ENCODE results near the gene ST7. TPM values are rescaled to one million over a fixed set of nuclear protein-coding genes. Genes with fewer than 3 reads are reported as not detected.

ST7 gene
- total RNA-seq, 1 donor: 19.9 TPM

DNA sequence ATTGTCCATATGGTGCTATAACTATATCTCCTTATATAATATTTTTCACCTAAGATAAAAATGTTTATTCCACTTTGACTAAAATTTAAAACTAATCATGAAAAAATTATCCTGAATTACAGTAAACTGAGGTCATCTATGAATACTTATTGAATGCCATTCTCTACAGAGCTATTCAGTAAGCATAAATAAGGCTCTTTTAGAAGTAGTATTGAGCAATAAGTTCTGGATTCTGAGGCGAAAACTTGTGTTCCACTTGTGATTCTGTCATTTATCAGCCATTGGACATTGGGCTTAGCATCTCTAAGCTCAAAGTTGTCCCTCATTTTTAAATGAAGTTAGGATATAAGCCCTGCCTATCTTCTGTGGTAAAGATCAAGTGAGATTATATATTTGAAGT is 238.8 kb downstream of the ST7 start:
- H3K4me1 ChIP-seq (ENCODE audit: insufficient read depth, low read length): peaks cover 31% of the 10 kb centered on the region
- TF ChIP-seq, protein P1, sequence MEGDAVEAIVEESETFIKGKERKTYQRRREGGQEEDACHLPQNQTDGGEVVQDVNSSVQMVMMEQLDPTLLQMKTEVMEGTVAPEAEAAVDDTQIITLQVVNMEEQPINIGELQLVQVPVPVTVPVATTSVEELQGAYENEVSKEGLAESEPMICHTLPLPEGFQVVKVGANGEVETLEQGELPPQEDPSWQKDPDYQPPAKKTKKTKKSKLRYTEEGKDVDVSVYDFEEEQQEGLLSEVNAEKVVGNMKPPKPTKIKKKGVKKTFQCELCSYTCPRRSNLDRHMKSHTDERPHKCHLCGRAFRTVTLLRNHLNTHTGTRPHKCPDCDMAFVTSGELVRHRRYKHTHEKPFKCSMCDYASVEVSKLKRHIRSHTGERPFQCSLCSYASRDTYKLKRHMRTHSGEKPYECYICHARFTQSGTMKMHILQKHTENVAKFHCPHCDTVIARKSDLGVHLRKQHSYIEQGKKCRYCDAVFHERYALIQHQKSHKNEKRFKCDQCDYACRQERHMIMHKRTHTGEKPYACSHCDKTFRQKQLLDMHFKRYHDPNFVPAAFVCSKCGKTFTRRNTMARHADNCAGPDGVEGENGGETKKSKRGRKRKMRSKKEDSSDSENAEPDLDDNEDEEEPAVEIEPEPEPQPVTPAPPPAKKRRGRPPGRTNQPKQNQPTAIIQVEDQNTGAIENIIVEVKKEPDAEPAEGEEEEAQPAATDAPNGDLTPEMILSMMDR (IDR thresholded peaks at IDR 0.05; ENCODE audit: extremely low read depth, low read depth, low read length): no peak
- no peaks in the 10 kb centered on the region for H3K79me2 ChIP-seq (ENCODE audit: insufficient read depth, low read length)
- no peaks in the 10 kb centered on the region for H4K20me1 ChIP-seq (ENCODE audit: insufficient read depth, low read length)
- H2AFZ ChIP-seq (ENCODE audit: low read length): no peak overlapping the region
- no peaks in the 10 kb centered on the region for H3K27me3 ChIP-seq (ENCODE audit: insufficient read depth, low read length)
- H3K9me3 ChIP-seq (ENCODE audit: low read depth, low read length): no peaks in the 10 kb centered on the region
- no peak for DNase-seq (ENCODE audit: insufficient read length, low spot score, missing footprints)
- H3K4me3 ChIP-seq (ENCODE audit: insufficient read depth, low read length): no peak overlapping the region
- H3K4me2 ChIP-seq (ENCODE audit: insufficient read depth, low read length): no peak overlapping the region
- H3K36me3 ChIP-seq (ENCODE audit: insufficient read depth, low read length): no peaks in the 10 kb centered on the region
- H3K27ac ChIP-seq (ENCODE audit: low read depth, low read length): no peak overlapping the region

DNA sequence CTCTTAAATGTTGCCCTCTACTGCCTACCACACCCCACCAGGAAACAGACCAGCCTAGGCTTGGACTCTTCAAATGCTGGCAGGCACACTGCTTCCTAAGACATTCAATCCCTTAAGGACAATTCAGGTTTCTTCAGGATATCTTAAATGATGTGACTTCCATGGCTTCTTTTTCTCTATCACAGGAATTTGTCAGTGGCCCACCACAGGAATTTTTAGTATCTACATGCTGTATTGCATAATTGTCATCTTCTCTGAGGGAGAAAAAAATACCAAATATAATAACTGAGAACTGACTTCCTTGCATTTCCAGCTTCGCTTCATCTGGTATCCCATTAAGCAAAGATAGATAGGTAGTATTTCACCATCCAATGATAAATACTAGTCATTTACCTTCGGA is 240.3 kb downstream of the ST7 start:
- H3K4me3 ChIP-seq (ENCODE audit: insufficient read depth, low read length): no peak overlapping the region
- H4K20me1 ChIP-seq (ENCODE audit: insufficient read depth, low read length): no peaks in the 10 kb centered on the region
- H3K27ac ChIP-seq (ENCODE audit: low read depth, low read length): no peak overlapping the region
- no peaks in the 10 kb centered on the region for H3K9me3 ChIP-seq (ENCODE audit: low read depth, low read length)
- peaks cover 3% of the 10 kb centered on the region for H3K36me3 ChIP-seq (ENCODE audit: insufficient read depth, low read length)
- no peak for DNase-seq (ENCODE audit: insufficient read length, low spot score, missing footprints)
- no peaks in the 10 kb centered on the region for H3K79me2 ChIP-seq (ENCODE audit: insufficient read depth, low read length)
- H2AFZ ChIP-seq (ENCODE audit: low read length): no peak overlapping the region
- H3K27me3 ChIP-seq (ENCODE audit: insufficient read depth, low read length): no peaks in the 10 kb centered on the region
- TF ChIP-seq, protein P1 (IDR thresholded peaks at IDR 0.05; ENCODE audit: extremely low read depth, low read depth, low read length): no peak
- H3K4me2 ChIP-seq (ENCODE audit: insufficient read depth, low read length): no peak overlapping the region
- peaks cover 27% of the 10 kb centered on the region for H3K4me1 ChIP-seq (ENCODE audit: insufficient read depth, low read length)

DNA sequence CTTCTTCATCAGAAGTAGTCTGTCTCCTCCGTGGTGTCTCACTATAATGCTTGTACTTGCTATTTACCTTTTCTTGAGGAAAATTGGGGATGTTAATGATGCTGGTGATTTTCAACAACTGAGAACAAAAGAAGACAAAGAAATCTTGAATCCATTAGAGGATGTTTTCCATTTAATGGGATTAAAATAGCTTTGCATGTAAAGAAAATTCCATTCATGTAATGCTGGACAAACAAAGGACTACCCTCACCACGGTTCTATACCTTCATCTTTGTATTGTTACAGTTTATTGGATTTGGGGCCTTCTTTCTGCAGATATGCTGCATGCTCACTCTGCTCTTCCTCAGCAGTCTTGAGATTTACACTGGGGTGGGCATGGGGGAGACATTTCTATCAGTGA is 241.1 kb downstream of the ST7 start:
- H4K20me1 ChIP-seq (ENCODE audit: insufficient read depth, low read length): no peaks in the 10 kb centered on the region
- H3K4me2 ChIP-seq (ENCODE audit: insufficient read depth, low read length): no peak overlapping the region
- DNase-seq (ENCODE audit: insufficient read length, low spot score, missing footprints): no peak

DNA sequence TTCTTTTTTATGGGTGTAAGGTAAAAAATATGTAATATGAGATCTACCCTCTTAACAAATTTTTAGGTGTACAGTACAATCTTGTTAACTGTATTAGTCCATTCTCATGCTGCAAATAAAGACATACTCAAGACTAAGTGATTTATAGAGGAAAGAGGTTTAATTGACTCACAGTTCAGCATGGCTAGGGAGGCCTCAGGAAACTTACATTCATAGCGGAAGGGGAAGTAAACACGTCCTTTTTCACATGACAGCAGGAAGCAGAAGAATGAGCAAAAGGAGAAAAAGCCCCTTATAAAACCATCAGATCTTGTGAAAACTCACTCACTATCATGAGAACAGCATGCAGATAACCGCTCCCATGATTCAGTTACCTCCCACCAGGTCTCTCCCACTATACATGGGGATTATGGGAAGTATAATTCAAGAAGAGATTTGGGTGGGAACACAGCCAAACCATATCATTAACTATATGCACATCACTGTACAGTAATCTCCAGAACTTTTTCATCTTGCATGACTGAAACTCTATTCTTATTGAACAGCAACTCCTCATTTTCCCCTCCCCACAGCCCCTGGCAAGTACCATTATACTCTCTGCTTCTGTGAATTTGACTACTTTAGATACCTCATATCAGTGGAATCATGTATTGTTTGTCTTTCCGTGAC is 242.2 kb downstream of the ST7 start:
- Histone ChIP-seq H2AFZ (ENCODE audit: low read length) (no peak overlapping the region), H3K4me1 (ENCODE audit: insufficient read depth, low read length) (peaks cover 18% of the 10 kb centered on the region), H3K36me3 (ENCODE audit: insufficient read depth, low read length) (peaks cover 3% of the 10 kb centered on the region), H3K9me3 (ENCODE audit: low read depth, low read length) (no peaks in the 10 kb centered on the region), H3K4me3 (ENCODE audit: insufficient read depth, low read length) (no peak overlapping the region), H3K27ac (ENCODE audit: low read depth, low read length) (no peak overlapping the region), H3K4me2 (ENCODE audit: insufficient read depth, low read length) (no peak overlapping the region), H3K27me3 (ENCODE audit: insufficient read depth, low read length) (no peaks in the 10 kb centered on the region), H4K20me1 (ENCODE audit: insufficient read depth, low read length) (no peaks in the 10 kb centered on the region), H3K79me2 (ENCODE audit: insufficient read depth, low read length) (no peaks in the 10 kb centered on the region)
- TF ChIP-seq, protein P1 (IDR thresholded peaks at IDR 0.05; ENCODE audit: extremely low read depth, low read depth, low read length): no peak
- DNase-seq (ENCODE audit: insufficient read length, low spot score, missing footprints): no peak

More for the DNA sequence above, 241.1 kb downstream of the ST7 start:
- Histone ChIP-seq H3K27me3 (ENCODE audit: insufficient read depth, low read length) (no peaks in the 10 kb centered on the region), H3K36me3 (ENCODE audit: insufficient read depth, low read length) (peaks cover 3% of the 10 kb centered on the region), H3K4me3 (ENCODE audit: insufficient read depth, low read length) (no peak overlapping the region), H3K4me1 (ENCODE audit: insufficient read depth, low read length) (peaks cover 22% of the 10 kb centered on the region), H2AFZ (ENCODE audit: low read length) (no peak overlapping the region), H3K79me2 (ENCODE audit: insufficient read depth, low read length) (no peaks in the 10 kb centered on the region), H3K9me3 (ENCODE audit: low read depth, low read length) (no peaks in the 10 kb centered on the region), H3K27ac (ENCODE audit: low read depth, low read length) (no peak overlapping the region)
- TF ChIP-seq, protein P1 (IDR thresholded peaks at IDR 0.05; ENCODE audit: extremely low read depth, low read depth, low read length): no peak

Data from osteoblast (primary cell).